Mesendoderm (in vitro differentiated cells): ENCODE data around the gene APBA1.
A peak's percentile ranks its signal among the peaks of the same experiment; 100 is the strongest.

ENCODE experiments used
- DNase-seq: peaks from one replicate; pipeline ENCODE4 v3.0.0; 2013
- H2AK5ac ChIP-seq: 2 replicates; pipeline ENCODE4 v1.6.1; 2013; ENCODE audit warnings: low read length, inconsistent platforms
- H2BK120ac ChIP-seq: 2 replicates; pipeline ENCODE4 v1.6.1; 2013; ENCODE audit warnings: low read depth, mild to moderate bottlenecking, low read length, moderate library complexity, mixed read lengths
- H2BK15ac ChIP-seq: replicated peaks from 2 replicates; pipeline ENCODE4 v1.6.1; 2013; ENCODE audit warnings: low read depth, mild to moderate bottlenecking, moderate library complexity
- H2BK5ac ChIP-seq: 2 replicates; pipeline ENCODE4 v1.6.1; 2013; ENCODE audit warnings: low read length, inconsistent platforms
- H3K18ac ChIP-seq: 2 replicates; pipeline ENCODE4 v1.6.1; 2013; ENCODE audit warnings: mild to moderate bottlenecking, low read length, mixed read lengths
- H3K23ac ChIP-seq: one replicate; pipeline ENCODE4 v1.6.1; 2013; ENCODE audit warnings: low read length
- H3K27ac ChIP-seq: 2 replicates; pipeline ENCODE4 v1.5.1; 2013; ENCODE audit warnings: low read depth, mild to moderate bottlenecking, inconsistent platforms, low read length, moderate library complexity
- H3K27me3 ChIP-seq: 2 replicates; pipeline ENCODE4 v1.6.1; 2013; ENCODE audit warnings: low read length, control low read depth, mild to moderate bottlenecking, inconsistent platforms; ENCODE audit not compliant: insufficient read depth, poor library complexity
- H3K36me3 ChIP-seq: 2 replicates; pipeline ENCODE4 v1.6.1; 2013; ENCODE audit warnings: low read length, inconsistent platforms; ENCODE audit not compliant: control insufficient read depth, insufficient read depth
- H3K4ac ChIP-seq: one replicate; pipeline ENCODE4 v1.6.1; 2013; ENCODE audit warnings: low read depth, mild to moderate bottlenecking, low read length, moderate library complexity
- H3K4me1 ChIP-seq: 2 replicates; pipeline ENCODE4 v1.6.1; 2013; ENCODE audit warnings: low read depth, low read length, inconsistent platforms; ENCODE audit not compliant: control insufficient read depth
- H3K4me2 ChIP-seq: 2 replicates; pipeline ENCODE4 v1.6.1; 2013; ENCODE audit warnings: low read length
- H3K4me3 ChIP-seq: 2 replicates; pipeline ENCODE4 v1.5.1; 2013; ENCODE audit warnings: mild to moderate bottlenecking, low read length
- H3K56ac ChIP-seq: one replicate; pipeline ENCODE4 v1.6.1; 2013; ENCODE audit warnings: low read length
- H3K79me1 ChIP-seq: 2 replicates; pipeline ENCODE4 v1.6.1; 2013; ENCODE audit warnings: low read length, inconsistent platforms
- H3K79me2 ChIP-seq: 2 replicates; pipeline ENCODE4 v1.6.1; 2013; ENCODE audit warnings: mild to moderate bottlenecking, low read length; ENCODE audit not compliant: control insufficient read depth, insufficient read depth
- H3K9ac ChIP-seq: 2 replicates; pipeline ENCODE4 v1.6.1; 2013; ENCODE audit warnings: low read length, inconsistent platforms
- H4K5ac ChIP-seq: one replicate; pipeline ENCODE4 v1.6.1; 2013; ENCODE audit warnings: low read length
- H4K8ac ChIP-seq: one replicate; pipeline ENCODE4 v1.6.1; 2013; ENCODE audit warnings: low read depth, mild to moderate bottlenecking, control low read depth, low read length, moderate library complexity
- WGBS: extraction: QIAGEN DNeasy Blood & Tissue Kit; methylation state at CpG from one replicate; pipeline ENCODE4 v1.1.7; 2013; ENCODE audit warnings: low lambda C conversion rate, missing lambda C conversion rate; ENCODE audit not compliant: insufficient coverage; ENCODE audit errors: extremely low coverage; 5-methylcytosine and 5-hydroxymethylcytosine counted together

The APBA1 gene

DNA sequence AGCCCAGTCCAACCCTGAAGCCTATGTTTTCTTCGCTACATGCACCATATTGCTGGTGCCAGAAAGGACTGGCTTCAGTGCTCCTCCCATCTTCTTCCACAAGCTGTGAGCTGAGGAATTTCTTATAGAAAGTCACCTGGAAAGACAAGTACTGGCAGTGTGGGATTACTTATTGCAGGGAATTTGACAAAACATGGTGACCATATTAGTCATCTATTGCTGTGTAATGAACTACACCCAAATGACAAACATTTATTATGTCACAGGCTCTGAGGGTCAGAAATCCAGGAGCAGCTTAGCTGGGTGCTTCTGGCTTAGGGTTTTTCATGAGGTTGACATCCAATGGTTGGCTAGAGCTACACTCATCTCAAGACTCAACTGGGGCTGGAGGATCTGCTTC, 271.7 kb downstream of the APBA1 start:
- H4K5ac ChIP-seq = no peak overlapping the region
- peak overlapping the region; percentile 41 for H3K18ac ChIP-seq
- H2BK15ac ChIP-seq = no peak overlapping the region
- H2BK120ac ChIP-seq = no peak overlapping the region
- no peaks in the 10 kb centered on the region for H3K27me3 ChIP-seq
- H2AK5ac ChIP-seq = no peak overlapping the region
- H3K23ac ChIP-seq = no peak overlapping the region
- no peaks in the 10 kb centered on the region for H3K79me2 ChIP-seq
- no peak overlapping the region for H3K4me2 ChIP-seq
- no peak overlapping the region for H3K56ac ChIP-seq
- no peak overlapping the region for H3K9ac ChIP-seq
- no peaks in the 10 kb centered on the region for H3K36me3 ChIP-seq
- peaks cover 2% of the 10 kb centered on the region for H3K4me1 ChIP-seq
- H4K8ac ChIP-seq = no peak overlapping the region
- DNase-seq = no peak
- H3K4ac ChIP-seq = no peak overlapping the region
- H2BK5ac ChIP-seq = no peak overlapping the region
- H3K79me1 ChIP-seq = no peaks in the 10 kb centered on the region
- no peak overlapping the region for H3K4me3 ChIP-seq
- no peak overlapping the region for H3K27ac ChIP-seq
- no CpG with 5 or more reads among the region's 1 CpG for WGBS

DNA sequence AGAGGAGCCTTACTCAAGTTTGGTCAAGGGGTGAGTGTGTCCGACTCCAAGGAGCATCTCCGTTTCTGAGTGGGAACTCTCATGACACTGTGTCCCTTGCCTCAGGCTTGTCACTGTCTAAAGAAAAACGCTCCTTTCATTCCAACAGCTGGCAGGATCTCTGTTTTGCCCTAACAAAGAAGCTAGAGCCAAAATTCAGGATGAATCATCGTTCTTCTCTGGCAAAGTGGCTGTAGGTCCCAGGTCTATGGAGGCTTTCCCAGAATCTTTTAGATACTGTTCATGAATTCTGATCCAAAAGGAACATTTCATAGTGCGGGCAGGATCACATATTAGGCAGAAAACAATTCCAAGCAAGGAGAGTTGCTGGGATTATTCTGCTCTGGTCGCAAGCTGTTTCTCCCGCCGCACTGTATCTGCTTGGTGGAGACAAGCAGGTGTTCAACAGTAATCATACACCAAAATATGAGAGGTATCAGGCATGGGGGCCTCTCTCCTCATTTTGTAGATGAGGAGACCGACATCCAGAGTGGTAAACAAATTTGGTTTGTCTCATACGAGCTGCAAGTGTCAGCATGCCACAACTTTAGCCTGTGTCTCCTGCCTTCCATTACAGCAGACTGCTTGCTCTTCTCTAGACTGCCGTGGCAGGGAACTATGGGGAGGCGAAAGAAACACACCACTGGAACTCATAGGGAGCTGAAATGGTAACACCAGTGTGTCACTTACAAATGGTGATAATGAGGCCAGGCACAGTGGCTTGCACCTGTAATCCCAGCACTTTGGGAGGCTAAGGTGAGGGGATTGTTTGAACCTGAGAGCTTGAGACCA, 274.6 kb downstream of the APBA1 start:
- H3K23ac ChIP-seq = no peak overlapping the region
- no peaks in the 10 kb centered on the region for H3K4me1 ChIP-seq
- no peaks in the 10 kb centered on the region for H3K27me3 ChIP-seq
- H3K4ac ChIP-seq = no peak overlapping the region
- H3K79me2 ChIP-seq = no peaks in the 10 kb centered on the region
- H2BK15ac ChIP-seq = no peak overlapping the region
- peak; percentile 32 for DNase-seq
- H3K4me2 ChIP-seq = no peak overlapping the region
- peak overlapping the region; percentile 34 for H3K18ac ChIP-seq
- no peaks in the 10 kb centered on the region for H3K36me3 ChIP-seq
- no peak overlapping the region for H4K8ac ChIP-seq
- H2BK120ac ChIP-seq = no peak overlapping the region
- H3K56ac ChIP-seq = no peak overlapping the region
- peak overlapping the region; percentile 47 for H2AK5ac ChIP-seq
- no peak overlapping the region for H2BK5ac ChIP-seq
- no CpG with 5 or more reads among the region's 12 CpGs for WGBS
- peak overlapping the region; percentile 18 for H4K5ac ChIP-seq
- H3K9ac ChIP-seq = no peak overlapping the region
- H3K79me1 ChIP-seq = no peaks in the 10 kb centered on the region
- no peak overlapping the region for H3K4me3 ChIP-seq
- H3K27ac ChIP-seq = no peak overlapping the region

GRCh38 chr9:69396759-69397158, 275.4 kb downstream of the APBA1 start:
- H3K4me1 ChIP-seq = no peaks in the 10 kb centered on the region
- no peak overlapping the region for H3K4ac ChIP-seq
- H3K4me2 ChIP-seq = no peak overlapping the region
- no peaks in the 10 kb centered on the region for H3K27me3 ChIP-seq
- no peak overlapping the region for H3K56ac ChIP-seq
- H4K8ac ChIP-seq = no peak overlapping the region
- no peak overlapping the region for H3K4me3 ChIP-seq
- no peak overlapping the region for H2BK5ac ChIP-seq
- H4K5ac ChIP-seq = no peak overlapping the region
- no peaks in the 10 kb centered on the region for H3K79me2 ChIP-seq
- no peak overlapping the region for H2BK120ac ChIP-seq
- no peak overlapping the region for H2AK5ac ChIP-seq
- H2BK15ac ChIP-seq = no peak overlapping the region
- no peaks in the 10 kb centered on the region for H3K79me1 ChIP-seq
- no peak overlapping the region for H3K27ac ChIP-seq
- WGBS = no CpG with 5 or more reads among the region's 2 CpGs
- H3K36me3 ChIP-seq = no peaks in the 10 kb centered on the region
- H3K18ac ChIP-seq = no peak overlapping the region
- no peak for DNase-seq
- H3K23ac ChIP-seq = no peak overlapping the region
- H3K9ac ChIP-seq = no peak overlapping the region

DNA sequence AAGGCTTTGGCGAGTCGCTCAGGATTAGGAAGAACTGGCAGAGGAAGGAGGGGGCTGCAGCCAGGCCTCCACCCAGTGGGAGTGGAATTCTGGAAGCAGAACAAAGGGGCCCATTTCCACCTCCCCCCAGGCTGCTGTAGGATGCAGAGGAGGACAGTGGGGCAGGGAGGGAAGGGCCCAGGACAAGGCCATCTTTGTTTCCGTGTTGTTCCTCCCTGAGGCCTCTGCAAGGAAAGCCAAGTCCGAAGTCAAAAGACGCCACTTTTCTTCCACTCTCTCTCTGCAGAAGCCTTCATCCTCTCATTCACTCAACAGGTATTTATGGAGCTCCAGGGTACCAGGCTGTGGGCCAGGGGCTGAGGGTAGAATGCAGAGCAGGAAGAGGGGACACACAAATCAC, 276.5 kb downstream of the APBA1 start:
- Histone ChIP-seq H3K56ac (no peak overlapping the region), H2AK5ac (no peak overlapping the region), H2BK15ac (no peak overlapping the region), H2BK120ac (no peak overlapping the region), H3K9ac (no peak overlapping the region), H3K4me1 (no peaks in the 10 kb centered on the region), H3K18ac (no peak overlapping the region), H4K5ac (no peak overlapping the region), H2BK5ac (no peak overlapping the region), H3K79me2 (no peaks in the 10 kb centered on the region), H3K23ac (peak overlapping the region; percentile 9), H3K79me1 (no peaks in the 10 kb centered on the region), H3K4ac (no peak overlapping the region), H3K27me3 (no peaks in the 10 kb centered on the region), H4K8ac (no peak overlapping the region), H3K36me3 (no peaks in the 10 kb centered on the region), H3K4me3 (no peak overlapping the region), H3K4me2 (no peak overlapping the region), H3K27ac (no peak overlapping the region)
- DNase-seq = no peak
- WGBS = no CpG with 5 or more reads among the region's 5 CpGs

- Histone ChIP-seq H2AK5ac (no peak overlapping the region), H2BK120ac (no peak overlapping the region), H3K56ac (no peak overlapping the region), H3K27me3 (no peaks in the 10 kb centered on the region), H2BK15ac (no peak overlapping the region), H4K8ac (no peak overlapping the region), H3K4me2 (no peak overlapping the region), H4K5ac (no peak overlapping the region), H3K27ac (no peak overlapping the region), H2BK5ac (no peak overlapping the region), H3K4me3 (no peak overlapping the region), H3K4ac (no peak overlapping the region), H3K79me2 (no peaks in the 10 kb centered on the region), H3K23ac (no peak overlapping the region), H3K9ac (no peak overlapping the region), H3K18ac (no peak overlapping the region), H3K79me1 (no peaks in the 10 kb centered on the region), H3K36me3 (no peaks in the 10 kb centered on the region), H3K4me1 (no peaks in the 10 kb centered on the region)
- no peak for DNase-seq
- WGBS = no CpG with 5 or more reads among the region's 6 CpGs
These were observed 278.7 kb downstream of the APBA1 start for GRCh38 chr9:69393425-69393824.

DNA sequence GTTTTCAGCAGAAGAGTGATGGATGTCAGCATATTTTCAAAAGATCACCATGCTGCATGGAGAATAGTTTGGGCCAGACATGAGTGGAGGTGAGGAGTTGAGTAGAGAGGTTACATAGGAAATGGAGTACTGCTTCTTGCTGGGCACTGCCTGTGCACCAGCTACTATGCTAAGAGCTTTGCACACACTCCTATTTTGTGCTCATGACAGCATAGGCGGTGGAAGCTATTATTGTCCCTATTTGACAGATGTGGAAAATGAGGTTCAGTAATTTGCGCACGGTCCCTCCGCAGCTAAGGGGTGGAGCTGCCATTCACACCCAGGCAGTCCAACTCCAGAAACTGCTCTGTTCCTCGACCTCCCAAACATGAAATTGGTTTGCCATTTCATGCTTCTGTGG, 279.3 kb downstream of the APBA1 start:
- no peak overlapping the region for H2AK5ac ChIP-seq
- H3K56ac ChIP-seq = no peak overlapping the region
- H3K9ac ChIP-seq = no peak overlapping the region
- DNase-seq = no peak
- H2BK15ac ChIP-seq = no peak overlapping the region
- H3K4ac ChIP-seq = no peak overlapping the region
- WGBS = no CpG with 5 or more reads among the region's 5 CpGs
- no peak overlapping the region for H3K4me3 ChIP-seq
- H3K4me2 ChIP-seq = no peak overlapping the region
- no peak overlapping the region for H3K23ac ChIP-seq
- no peaks in the 10 kb centered on the region for H3K79me1 ChIP-seq
- H4K8ac ChIP-seq = no peak overlapping the region
- H3K79me2 ChIP-seq = no peaks in the 10 kb centered on the region
- no peak overlapping the region for H4K5ac ChIP-seq
- H3K18ac ChIP-seq = no peak overlapping the region
- H3K36me3 ChIP-seq = peaks cover 2% of the 10 kb centered on the region
- no peak overlapping the region for H3K27ac ChIP-seq
- no peaks in the 10 kb centered on the region for H3K27me3 ChIP-seq
- H2BK120ac ChIP-seq = no peak overlapping the region
- no peaks in the 10 kb centered on the region for H3K4me1 ChIP-seq
- no peak overlapping the region for H2BK5ac ChIP-seq
